Measurements from ENCODE around the gene CCDC137. TPM values are rescaled to one million over a fixed set of nuclear protein-coding genes. Genes with fewer than 3 reads are reported as not detected.

Gene CCDC137
- total RNA-seq, 2 experiments from 2014 or later: 39.4 to 61.4 TPM

DNA sequence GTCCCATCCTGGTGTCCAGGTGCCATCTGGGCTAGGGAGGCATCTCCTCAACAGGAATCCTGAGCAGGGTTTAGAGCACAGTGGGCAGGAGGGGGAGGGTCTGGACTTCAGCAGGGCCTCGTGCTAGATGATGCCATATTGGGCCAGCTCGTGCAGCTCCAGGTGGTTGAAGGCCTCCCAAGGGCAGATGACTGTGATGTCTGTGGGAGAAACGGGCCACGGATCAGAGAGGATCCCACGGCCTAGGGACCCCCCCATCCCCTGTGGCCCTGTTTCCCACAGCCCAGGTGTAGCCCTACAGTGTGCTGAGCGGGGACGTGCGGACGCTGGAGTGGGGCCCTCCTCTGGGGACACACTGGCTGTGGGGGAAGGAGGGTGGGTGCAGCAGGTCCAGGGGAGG is 15.6 kb upstream of the CCDC137 start:
- BruUV-seq (replicated peaks): no TSS peak
- Histone ChIP-seq H3K4me3 (ENCODE audit: low read depth, low read length, poor library complexity, severe bottlenecking) (no peak overlapping the region), H2AFZ (ENCODE audit: low read length) (no peak overlapping the region), H3K36me3 (ENCODE audit: insufficient read depth, low read length) (no peaks in the 10 kb centered on the region), H3K4me1 (ENCODE audit: insufficient read depth, low read length, poor library complexity, severe bottlenecking) (peaks cover 11% of the 10 kb centered on the region), H3K4me2 (ENCODE audit: low read length) (no peak overlapping the region), H4K20me1 (ENCODE audit: insufficient read depth, low read length) (no peaks in the 10 kb centered on the region), H3K79me2 (ENCODE audit: insufficient read depth, low read depth, low read length) (no peaks in the 10 kb centered on the region), H3K27ac (ENCODE audit: low read depth, low read length, poor library complexity, severe bottlenecking) (no peak overlapping the region), H3K9me3 (ENCODE audit: low read length) (no peaks in the 10 kb centered on the region), H3K9me2 (ENCODE audit: insufficient read depth, low read length) (no peaks in the 10 kb centered on the region)
- ChIA-PET CTCF (ENCODE audit: unreplicated experiment) (no interaction called here), POLR2A (interaction anchor here (0.7 kb wide), 1 partner anchor 10 kb away, joined by 3 read pairs; no protein-coding TSS in a partner anchor)
- TF ChIP-seq EZH2phosphoT487 (IDR thresholded peaks at IDR 0.05; ENCODE audit: borderline replicate concordance, low read depth, low read length) (no peak), CTCF (conservative IDR thresholded peaks at IDR 0.05; ENCODE audit: low read length) (no peak)
- DNase-seq (ENCODE audit: low spot score): no peak
- intact Hi-C loops (cut with micrococcal nuclease; ENCODE audit: unreplicated experiment): no loop called here

DNA sequence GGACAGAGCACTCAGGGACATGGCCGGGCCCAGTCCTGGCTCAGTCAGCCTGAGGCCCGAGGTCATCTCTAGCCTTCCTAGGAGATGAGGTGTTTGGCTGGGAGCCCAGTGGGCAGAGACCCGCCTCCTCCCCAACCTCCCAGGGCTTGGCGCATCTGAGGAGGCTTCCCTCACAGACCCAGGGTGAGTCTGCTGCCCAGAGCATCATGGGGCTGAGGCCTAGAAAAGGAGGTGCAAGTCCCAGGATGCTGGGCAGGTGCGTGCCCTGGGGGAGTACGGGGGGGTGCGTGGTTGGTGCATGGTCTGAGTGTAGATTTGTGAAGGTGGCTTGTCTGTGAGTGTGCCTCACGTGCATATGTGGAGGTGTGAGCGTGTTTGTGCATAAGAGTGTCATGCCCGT is 14.8 kb upstream of the CCDC137 start:
- POLR2A ChIA-PET: no interaction called here

DNA sequence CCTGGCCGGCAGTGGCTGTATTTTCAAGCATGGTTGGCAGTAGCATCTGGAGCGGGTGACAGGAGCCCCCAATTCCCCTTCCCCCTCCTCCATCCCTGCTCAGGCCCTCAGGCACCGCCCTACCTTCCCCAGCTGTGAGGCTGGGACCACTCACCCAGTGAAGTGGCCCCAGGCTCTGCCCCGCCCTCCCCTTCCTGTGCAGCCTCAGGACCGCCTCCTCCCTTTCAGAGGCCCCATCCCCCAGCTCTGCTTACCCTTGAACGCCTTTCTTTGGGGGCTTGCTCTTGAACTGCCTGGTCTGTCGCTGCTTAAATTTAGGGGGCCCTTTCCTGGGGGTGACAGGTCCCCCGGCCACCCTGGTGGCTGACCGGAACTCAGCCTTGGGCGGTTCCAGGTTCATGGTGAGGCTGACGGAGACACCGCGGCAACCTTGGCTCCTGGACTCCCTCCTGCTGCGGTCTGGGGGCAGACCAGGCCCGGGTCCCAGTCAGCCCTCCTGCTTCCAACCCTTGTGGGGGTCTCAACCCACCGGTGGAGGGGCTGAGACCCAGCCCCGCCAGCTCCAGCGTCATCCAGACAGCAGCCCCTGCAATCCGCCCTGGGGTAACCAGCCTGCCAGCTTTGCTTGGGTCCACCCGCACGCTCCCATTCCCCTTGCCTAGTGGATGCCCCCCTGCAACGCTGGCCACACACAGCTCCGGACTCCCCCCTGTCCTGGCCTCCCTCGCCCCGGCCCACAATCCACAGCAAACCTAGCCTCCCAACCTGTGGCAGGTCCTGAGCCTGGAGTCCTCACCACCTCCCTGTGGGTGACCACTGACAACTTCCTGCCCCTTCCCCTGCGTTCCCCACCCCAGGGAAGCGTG is 13.4 kb upstream of the CCDC137 start:
- H3K4me1 ChIP-seq (ENCODE audit: insufficient read depth, low read length, poor library complexity, severe bottlenecking): peaks cover 16% of the 10 kb centered on the region
- POLR2A ChIA-PET: interaction anchor here (0.6 to 0.7 kb wide), 2 partner anchors 30 to 416 kb away, joined by 4 to 5 read pairs; no protein-coding TSS in a partner anchor
- no TSS peak for BruUV-seq (replicated peaks)

More for the DNA sequence above, 14.8 kb upstream of the CCDC137 start:
- no peaks in the 10 kb centered on the region for H4K20me1 ChIP-seq (ENCODE audit: insufficient read depth, low read length)
- H3K79me2 ChIP-seq (ENCODE audit: insufficient read depth, low read depth, low read length): no peaks in the 10 kb centered on the region
- no peaks in the 10 kb centered on the region for H3K9me3 ChIP-seq (ENCODE audit: low read length)
- no peaks in the 10 kb centered on the region for H3K36me3 ChIP-seq (ENCODE audit: insufficient read depth, low read length)
- DNase-seq (ENCODE audit: low spot score): no peak
- TF ChIP-seq EZH2phosphoT487 (IDR thresholded peaks at IDR 0.05; ENCODE audit: borderline replicate concordance, low read depth, low read length): no peak
- no peak overlapping the region for H3K27ac ChIP-seq (ENCODE audit: low read depth, low read length, poor library complexity, severe bottlenecking)
- H3K4me2 ChIP-seq (ENCODE audit: low read length): no peak overlapping the region
- H3K4me1 ChIP-seq (ENCODE audit: insufficient read depth, low read length, poor library complexity, severe bottlenecking): peaks cover 11% of the 10 kb centered on the region
- CTCF ChIA-PET (ENCODE audit: unreplicated experiment): no interaction called here
- no TSS peak for BruUV-seq (replicated peaks)
- intact Hi-C loops (cut with micrococcal nuclease; ENCODE audit: unreplicated experiment): no loop called here
- H3K4me3 ChIP-seq (ENCODE audit: low read depth, low read length, poor library complexity, severe bottlenecking): no peak overlapping the region
- H3K9me2 ChIP-seq (ENCODE audit: insufficient read depth, low read length): no peaks in the 10 kb centered on the region
- no peak overlapping the region for H2AFZ ChIP-seq (ENCODE audit: low read length)

More for the DNA sequence above, 13.4 kb upstream of the CCDC137 start:
- H3K4me2 ChIP-seq (ENCODE audit: low read length): peak overlapping the region; percentile 56
- CTCF ChIA-PET (ENCODE audit: unreplicated experiment): interaction anchor here (0.6 kb wide), 1 partner anchor 22 kb away, joined by 3 read pairs; no protein-coding TSS in a partner anchor
- H4K20me1 ChIP-seq (ENCODE audit: insufficient read depth, low read length): no peaks in the 10 kb centered on the region
- intact Hi-C loops (cut with micrococcal nuclease; ENCODE audit: unreplicated experiment): no loop called here
- H3K4me3 ChIP-seq (ENCODE audit: low read depth, low read length, poor library complexity, severe bottlenecking): no peak overlapping the region
- no peaks in the 10 kb centered on the region for H3K9me3 ChIP-seq (ENCODE audit: low read length)
- H3K9me2 ChIP-seq (ENCODE audit: insufficient read depth, low read length): no peaks in the 10 kb centered on the region
- no peaks in the 10 kb centered on the region for H3K79me2 ChIP-seq (ENCODE audit: insufficient read depth, low read depth, low read length)
- TF ChIP-seq EZH2phosphoT487 (IDR thresholded peaks at IDR 0.05; ENCODE audit: borderline replicate concordance, low read depth, low read length): no peak
- TF ChIP-seq CTCF (conservative IDR thresholded peaks at IDR 0.05; ENCODE audit: low read length): no peak
- H3K27ac ChIP-seq (ENCODE audit: low read depth, low read length, poor library complexity, severe bottlenecking): no peak overlapping the region
- DNase-seq (ENCODE audit: low spot score): peak; percentile 52
- H2AFZ ChIP-seq (ENCODE audit: low read length): peak overlapping the region; percentile 65
- H3K36me3 ChIP-seq (ENCODE audit: insufficient read depth, low read length): no peaks in the 10 kb centered on the region

Data from OCI-LY7 (cell line).